GM12878 (cell line): ENCODE results near the gene HOXD12. TPM values are rescaled to one million over a fixed set of nuclear protein-coding genes. Genes with fewer than 3 reads are reported as not detected.

ENCODE experiments used
- ATAC-seq: fragments of 200-7000 bp; cut with Tn5 transposase; 3 replicates; pipeline ENCODE4 v1.9.1; 2020; ENCODE audit warnings: mild to moderate bottlenecking, moderate library complexity
- BruUV-seq: library from RNA; stranded (reverse); fragments of 400-500 nt; replicated peaks from 2 replicates; lab custom pipeline; 2021; lab: Mats Ljungman, UMichigan
- CTCF ChIA-PET: fragments of 300-600 bp; sonication (Branson Sonifier 250); formaldehyde crosslinking; extraction: SDS; loops from one replicate; lab custom pipeline; 2021; ENCODE audit warnings: inconsistent platforms; lab: Yijun Ruan, JAX
- POLR2A ChIA-PET: fragments of 350-600 bp; formaldehyde crosslinking; extraction: SDS; loops from one replicate; lab custom pipeline; 2021; ENCODE audit warnings: inconsistent platforms; lab: Charles Lee
- RAD21 ChIA-PET: fragments of 300-600 bp; sonication (Branson Sonifier 250); formaldehyde crosslinking; loops from one replicate; lab custom pipeline; 2023; ENCODE audit warnings: antibody characterized with exemption; ENCODE audit not compliant: unreplicated experiment; lab: Charles Lee
- SMC1A ChIA-PET: fragments of 300-600 bp; sonication (Branson Sonifier 250); formaldehyde crosslinking; loops from one replicate; lab custom pipeline; 2023; ENCODE audit not compliant: unreplicated experiment, uncharacterized antibody; lab: Charles Lee
- DNase-seq: peaks from one replicate; pipeline ENCODE4 v3.0.0-alpha.2; 2011; ENCODE audit warnings: low read depth, low spot score
- FAIRE-seq: peaks from 3 replicates; lab custom pipeline; 2011; peaks lifted over from hg19 to GRCh38; lab: Jason Lieb, UNC
- H2AFZ ChIP-seq: 2 replicates; pipeline ENCODE4 v1.6.0; 2011; ENCODE audit warnings: low read depth, low read length, control low read depth; ENCODE audit not compliant: control insufficient read depth
- H3K27ac ChIP-seq: 2 replicates; pipeline ENCODE4 v1.5.1; 2011; ENCODE audit warnings: control low read depth; ENCODE audit not compliant: control insufficient read depth, insufficient read depth
- H3K27me3 ChIP-seq, 2 experiments: replicated peaks in 1 of 2; 2 replicates each; pipeline versions ENCODE4 v1.6.0 to v1.6.1; 2011; ENCODE audit warnings: low read length in 1 of 2; ENCODE audit not compliant: control insufficient read depth in 2 of 2, insufficient read depth in 2 of 2
- H3K36me3 ChIP-seq, 2 experiments: 2 replicates each; pipeline ENCODE4 v1.5.1; 2011; ENCODE audit warnings: low read length in 1 of 2; ENCODE audit not compliant: control insufficient read depth in 2 of 2, insufficient read depth in 2 of 2
- H3K4me1 ChIP-seq: 2 replicates; pipeline ENCODE4 v1.6.1; 2011; ENCODE audit warnings: mild to moderate bottlenecking, low read length, moderate library complexity, mixed read lengths; ENCODE audit not compliant: control insufficient read depth, insufficient read depth
- H3K4me2 ChIP-seq: 2 replicates; pipeline ENCODE4 v1.6.0; 2011; ENCODE audit warnings: control low read depth; ENCODE audit not compliant: control insufficient read depth, insufficient read depth
- H3K4me3 ChIP-seq: fragments of 200-600 bp; sonication (generic); 2 replicates; pipeline ENCODE4 v1.5.1; 2016
- H3K79me2 ChIP-seq: 2 replicates; pipeline ENCODE4 v1.6.0; 2011; ENCODE audit warnings: low read length; ENCODE audit not compliant: control insufficient read depth, insufficient read depth
- H3K9ac ChIP-seq: 2 replicates; pipeline ENCODE4 v1.8.0; 2011; ENCODE audit warnings: low read length, control low read depth, mixed read lengths; ENCODE audit not compliant: control insufficient read depth, insufficient read depth
- H3K9me3 ChIP-seq: replicated peaks from 3 replicates; pipeline ENCODE4 v1.5.1; 2011; ENCODE audit warnings: mild to moderate bottlenecking, low read length; ENCODE audit not compliant: control insufficient read depth, insufficient read depth
- H4K20me1 ChIP-seq: 2 replicates; pipeline ENCODE4 v1.6.0; 2011; ENCODE audit not compliant: control insufficient read depth, insufficient read depth
- BACH1 ChIP-seq: fragments of 450-650 bp; IDR thresholded peaks from 2 replicates; pipeline ENCODE4 v1.6.1; 2017; ENCODE audit warnings: mild to moderate bottlenecking, borderline replicate concordance
- BRCA1 ChIP-seq: IDR thresholded peaks from 2 replicates; pipeline ENCODE4 v1.6.1; 2011; ENCODE audit warnings: low read depth, low read length, improper control_type of control experiment
- CBFB ChIP-seq: IDR thresholded peaks from 2 replicates; pipeline ENCODE4 v1.6.1; 2016; ENCODE audit warnings: antibody characterized with exemption, low read depth
- CEBPB ChIP-seq, 2 experiments: fragments of 150-350 bp in 1 of 2; IDR thresholded peaks; 2 replicates each; pipeline ENCODE4 v1.6.1; 2012 to 2014; ENCODE audit warnings: low read depth in 2 of 2, low read length in 2 of 2, borderline replicate concordance in 1 of 2, inconsistent platforms in 1 of 2
- CHD4 ChIP-seq: fragments of 200-600 bp; sonication (generic); IDR thresholded peaks from 2 replicates; pipeline ENCODE4 v1.6.1; 2016; ENCODE audit warnings: mild to moderate bottlenecking
- MEF2B ChIP-seq: fragments of 450-650 bp; IDR thresholded peaks from 2 replicates; pipeline ENCODE4 v1.6.1; 2018; ENCODE audit warnings: mild to moderate bottlenecking, moderate library complexity; ENCODE audit not compliant: partially characterized antibody, poor library complexity, severe bottlenecking
- MYC ChIP-seq: IDR thresholded peaks from 2 replicates; pipeline ENCODE4 v1.6.1; 2011; ENCODE audit warnings: mild to moderate bottlenecking, low read length, moderate library complexity, inconsistent platforms; ENCODE audit not compliant: insufficient read depth, insufficient replicate concordance, insufficient read length, severe bottlenecking
- POLR2A ChIP-seq: IDR thresholded peaks from 2 replicates; pipeline ENCODE4 v1.6.1; 2011; ENCODE audit warnings: low read depth, mild to moderate bottlenecking, low read length
- POLR2AphosphoS2 ChIP-seq: IDR thresholded peaks from 2 replicates; pipeline ENCODE4 v1.6.1; 2011; ENCODE audit warnings: low read depth, mild to moderate bottlenecking, low read length, improper control_type of control experiment, moderate library complexity
- POLR2AphosphoS5 ChIP-seq: IDR thresholded peaks from 2 replicates; pipeline ENCODE4 v1.6.1; 2011; ENCODE audit warnings: mild to moderate bottlenecking, low read length, inconsistent platforms
- RAD21 ChIP-seq: IDR thresholded peaks from 2 replicates; pipeline ENCODE4 v1.6.1; 2011; ENCODE audit warnings: mild to moderate bottlenecking, low read depth, low read length, moderate library complexity; ENCODE audit not compliant: insufficient read depth
- RAD51 ChIP-seq: fragments of 450-650 bp; IDR thresholded peaks from 2 replicates; pipeline ENCODE4 v1.6.1; 2016; ENCODE audit warnings: moderate library complexity, mild to moderate bottlenecking, inconsistent platforms
- RB1 ChIP-seq: fragments of 450-650 bp; formaldehyde crosslinking; IDR thresholded peaks from 2 replicates; pipeline ENCODE4 v1.6.1; 2017; ENCODE audit warnings: mild to moderate bottlenecking, borderline replicate concordance
- RCOR1 ChIP-seq: conservative IDR thresholded peaks from 2 replicates; pipeline ENCODE4 v1.6.1; 2012; ENCODE audit warnings: low read depth, low read length, improper control_type of control experiment
- SIX5 ChIP-seq: IDR thresholded peaks from 2 replicates; pipeline ENCODE4 v1.6.1; 2011; ENCODE audit warnings: mild to moderate bottlenecking, low read depth, low read length, moderate library complexity; ENCODE audit not compliant: severe bottlenecking
- SMARCA5 ChIP-seq: fragments of 450-650 bp; IDR thresholded peaks from 2 replicates; pipeline ENCODE4 v1.6.1; 2017; ENCODE audit warnings: mild to moderate bottlenecking
- SREBF1 ChIP-seq: IDR thresholded peaks from 2 replicates; pipeline ENCODE4 v1.6.1; 2012; ENCODE audit warnings: mild to moderate bottlenecking, low read length
- TARDBP ChIP-seq: IDR thresholded peaks from 2 replicates; pipeline ENCODE4 v1.6.1; 2016; ENCODE audit warnings: borderline replicate concordance
- TCF7 ChIP-seq: IDR thresholded peaks from 2 replicates; pipeline ENCODE4 v1.6.1; 2014; ENCODE audit warnings: antibody characterized with exemption, borderline replicate concordance
- WRNIP1 ChIP-seq: IDR thresholded peaks from 2 replicates; pipeline ENCODE4 v1.6.1; 2011; ENCODE audit warnings: low read depth, low read length, improper control_type of control experiment, borderline replicate concordance
- YBX1 ChIP-seq: fragments of 450-650 bp; IDR thresholded peaks from 2 replicates; pipeline ENCODE4 v1.6.1; 2016; ENCODE audit warnings: antibody characterized with exemption
- WGBS: methylation state at CpG from one replicate; pipeline ENCODE4 v1.1.6; 2016; ENCODE audit warnings: low lambda C conversion rate; ENCODE audit not compliant: insufficient replicate concordance, insufficient coverage; ENCODE audit errors: missing lambda C conversion rate; 5-methylcytosine and 5-hydroxymethylcytosine counted together
- in situ Hi-C: fragments of 300-500 bp; cut with MboI; formaldehyde crosslinking; loops from 9 replicates; pipeline ENCODE4 v1.14.3; 2018; ENCODE audit warnings: mixed read lengths
- intact Hi-C: fragments of 100-400 bp; cut with micrococcal nuclease; formaldehyde crosslinking; loops from one replicate; pipeline ENCODE4 v1.14.2; 2022; ENCODE audit not compliant: unreplicated experiment
- polyA plus RNA-seq, 11 experiments: library from polyadenylated mRNA; depleted of rRNA in 4 of 11; unstranded in 6 of 11; stranded (reverse) in 5 of 11; fragments of >200 nt; fragmentation: Nextera tagmentation in 4 of 11; fragmentation: Illumina TruSeq in 1 of 11; extraction: Ambion mirVana in 4 of 11; extraction: Trizol in 1 of 11; gene quantifications; 1 replicate in 1 of 11; 2 replicates in 10 of 11; pipeline versions ENCODE4 v1.2.1 to v1.2.3, GENCODE V29; 2011 to 2016; ENCODE audit warnings: inconsistent platforms in 2 of 11, missing spikeins in 2 of 11, low read depth in 1 of 11
- total RNA-seq, 4 experiments: library from RNA; depleted of rRNA in 3 of 4; stranded (reverse); fragments of >200 nt in 3 of 4; fragmentation: Illumina TruSeq in 1 of 4; extraction: Trizol in 1 of 4; gene quantifications; 2 replicates each; pipeline versions ENCODE4 v1.2.1 to v1.2.3, GENCODE V29; 2013 to 2021

HOXD12 gene
- total and polyA plus RNA-seq, 10 of the 15 experiments (the other 5 are each of a cell fraction or from before 2014, with no cell fraction given), result not detected

DNA sequence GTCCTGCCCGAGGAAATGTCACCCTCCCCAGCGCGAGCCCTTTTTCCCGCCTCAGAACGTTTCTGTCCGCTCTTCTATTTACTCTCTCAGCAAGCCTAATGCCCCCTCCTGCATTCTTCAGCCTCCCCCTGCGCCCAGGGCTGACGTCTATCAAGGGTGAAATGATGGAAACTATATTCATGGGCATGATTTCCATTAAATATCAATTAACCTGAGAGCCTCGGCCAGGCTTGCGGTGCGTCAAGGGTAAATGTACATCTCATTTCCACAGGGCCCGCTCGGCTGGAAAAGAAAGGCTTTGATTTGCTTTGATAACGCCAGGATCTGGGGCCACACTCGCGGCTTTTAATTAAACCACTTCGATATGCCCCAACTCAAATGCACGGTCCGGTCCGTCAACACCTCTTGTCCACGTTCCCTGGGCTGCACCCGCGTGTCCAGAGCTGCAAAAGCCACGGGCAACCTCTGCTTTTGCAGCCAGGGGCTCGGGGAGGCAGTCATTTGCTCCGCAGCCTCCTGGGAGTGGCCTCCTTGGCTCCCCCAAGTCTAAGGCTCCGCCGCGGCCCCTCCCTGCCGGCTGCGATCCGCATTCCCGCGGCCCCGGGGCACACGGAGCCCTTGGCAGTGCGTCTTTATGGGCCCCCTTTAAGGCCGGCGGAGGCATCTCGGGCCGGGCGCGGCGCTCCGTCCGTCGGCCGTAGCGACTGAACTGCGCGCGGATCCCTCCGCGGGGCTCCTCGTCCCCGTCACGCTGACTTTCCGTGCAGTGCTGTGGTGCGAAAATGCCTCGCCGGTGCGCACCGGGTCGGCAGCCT, 29.6 kb downstream of the HOXD12 start, which contains the start of gene HOXD8 (continued):
- TF ChIP-seq MEF2B, result no peak

DNA sequence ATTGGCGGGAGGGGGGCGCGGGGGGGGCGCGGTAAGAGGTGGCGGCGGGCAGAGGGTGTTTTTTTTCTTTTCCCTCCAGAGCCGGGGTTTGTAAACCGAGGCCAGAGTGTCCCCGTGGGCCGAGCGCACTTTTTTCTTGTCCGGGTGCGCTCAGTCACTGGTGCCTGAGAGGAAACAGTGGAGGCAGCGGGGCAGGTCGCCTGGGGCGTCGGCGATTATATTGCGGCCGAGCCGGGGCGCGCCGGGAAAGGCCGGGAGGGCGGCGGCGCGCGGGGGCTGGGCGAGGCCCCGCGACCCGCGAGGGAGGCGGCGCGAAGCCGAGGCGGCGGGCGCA, 30.2 kb downstream of the HOXD12 start:
- Histone ChIP-seq H3K9me3 (peaks cover 1% of the 10 kb centered on the region; the same call in 2 of the 3 replicates), H3K79me2 (no peaks in the 10 kb centered on the region), H3K36me3 (no peaks in the 10 kb centered on the region), H3K27me3 (peaks cover 9 to 32% of the 10 kb centered on the region in 2 experiments), H3K9ac (no peak overlapping the region), H3K4me3 (no peak overlapping the region), H3K4me2 (no peak overlapping the region), H3K4me1 (no peaks in the 10 kb centered on the region), H2AFZ (no peak overlapping the region), H4K20me1 (no peaks in the 10 kb centered on the region), H3K27ac (no peak overlapping the region)
- intact Hi-C loops, result loop anchor here (5.0 kb wide), 2 partner anchors 688 to 1033 kb away; no protein-coding TSS in a partner anchor
- DNase-seq (no peak), FAIRE-seq (no peak), ATAC-seq (no peak)
- CTCF ChIA-PET, result no interaction called here
- TF ChIP-seq SREBF1 (no peak), CEBPB (IDR thresholded peaks at IDR 0.05; ENCODE audit: borderline replicate concordance in 1 of 2, low read depth in 2 of 2, low read length in 2 of 2) (no peak), POLR2AphosphoS5 (no peak), RCOR1 (no peak), RB1 (no peak), TCF7 (no peak), RAD51 (no peak), YBX1 (no peak), MYC (no peak), WRNIP1 (no peak), BACH1 (no peak), TARDBP (no peak), SMARCA5 (no peak), POLR2AphosphoS2 (no peak), SIX5 (no peak), POLR2A (no peak), BRCA1 (no peak), CBFB (no peak), RAD21 (no peak), CHD4 (no peak)
- in situ Hi-C loops, result loop anchor here (5.0 to 25.0 kb wide), 4 partner anchors 508 to 1208 kb away; no protein-coding TSS in a partner anchor
- WGBS, result 91% methylated on average over 24 of the region's 43 CpGs
- SMC1A ChIA-PET, result no interaction called here
- RAD21 ChIA-PET, result no interaction called here
- no TSS peak for BruUV-seq
- POLR2A ChIA-PET, result no interaction called here
